ENCODE measurements around the gene PACSIN3.

Gene PACSIN3

DNA sequence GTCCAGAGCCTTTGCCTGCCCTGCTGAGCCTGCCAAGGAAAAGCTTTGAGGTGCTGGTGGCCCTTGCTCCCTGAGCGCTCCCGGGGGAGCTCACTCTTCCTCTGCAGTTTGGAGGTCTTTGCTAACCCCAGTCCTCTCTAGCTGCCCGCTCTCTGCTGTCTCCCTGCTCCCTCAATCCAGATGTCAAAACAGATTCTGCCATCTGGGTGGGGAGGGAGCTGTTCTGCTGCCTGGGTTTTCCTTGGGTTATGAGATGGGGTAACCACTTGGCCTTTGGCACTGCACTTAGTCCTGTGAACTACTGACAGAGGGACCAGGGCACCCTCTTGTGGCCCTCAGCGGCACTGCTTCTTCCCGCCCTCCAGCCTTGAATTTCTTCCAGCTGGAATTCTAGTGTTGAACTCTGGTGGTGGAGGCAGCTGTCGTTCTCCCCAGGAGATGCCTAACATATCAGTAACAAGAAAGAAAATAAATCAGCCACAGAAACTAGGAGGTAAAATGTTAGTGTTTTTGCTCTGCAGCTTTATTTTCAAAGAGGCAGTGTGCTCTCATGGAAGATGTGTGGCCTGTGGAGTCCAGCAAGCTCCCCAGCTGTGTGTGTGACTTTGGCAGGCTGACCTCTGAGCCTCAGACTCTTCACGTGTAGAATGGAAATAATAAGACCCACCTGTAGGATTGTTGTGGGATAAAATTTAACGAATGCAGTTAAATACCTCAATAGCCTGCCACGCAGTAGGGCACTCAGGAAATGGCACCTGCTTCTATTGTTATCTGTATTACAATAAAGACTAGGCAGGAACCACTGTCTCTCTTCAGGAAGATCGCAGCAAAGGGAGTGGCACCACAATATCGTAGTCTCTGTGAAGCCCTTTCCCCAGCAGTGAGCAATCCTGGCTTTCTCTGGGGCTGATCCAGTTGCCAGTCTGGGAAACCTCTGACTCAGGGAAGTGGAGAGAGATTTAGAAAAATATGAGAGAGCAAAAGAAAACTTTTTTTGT lies 33.0 kb downstream of the PACSIN3 start:
- no peak for DNase-seq (ENCODE audit: low read depth)

DNA sequence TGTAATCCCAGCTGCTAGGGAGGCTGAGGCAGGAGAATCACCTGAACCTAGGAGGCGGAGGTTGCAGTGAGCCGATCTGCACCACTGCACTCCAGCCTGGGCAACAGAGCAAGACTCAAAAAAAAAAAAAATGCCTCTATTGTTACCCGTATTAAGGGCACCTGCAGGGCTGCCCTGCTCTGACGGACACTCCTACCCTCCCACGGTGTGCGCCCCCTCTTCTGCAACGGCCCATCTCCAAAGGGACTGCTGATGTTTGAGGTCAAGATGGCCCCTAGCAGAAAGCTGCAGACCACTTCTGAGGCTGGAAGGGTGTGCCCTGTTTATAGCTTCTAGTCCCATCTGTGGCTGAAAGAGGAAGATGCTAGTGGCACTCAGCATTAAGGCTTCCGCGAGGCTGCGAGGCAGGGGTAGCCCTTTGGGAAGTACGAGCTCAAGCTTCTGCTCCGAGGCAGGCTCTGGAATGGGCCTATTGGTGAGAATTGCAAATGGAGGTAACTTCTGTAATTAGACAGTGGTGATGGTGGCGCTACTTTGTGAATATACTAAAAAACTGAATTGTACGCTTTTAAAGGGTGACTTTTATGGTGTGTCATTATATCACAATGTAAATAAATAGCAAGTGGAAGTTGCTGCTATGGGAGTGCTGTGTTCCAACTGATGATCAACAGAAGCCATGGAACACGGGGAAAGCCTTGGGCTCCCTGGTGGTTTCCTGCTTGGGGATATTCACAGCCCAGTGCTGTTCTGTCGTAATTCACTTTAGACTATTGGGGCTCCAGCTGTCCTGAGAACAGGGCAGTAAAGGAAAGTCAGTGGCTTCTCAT lies 33.9 kb downstream of the PACSIN3 start:
- no peak for DNase-seq (ENCODE audit: low read depth)

DNA sequence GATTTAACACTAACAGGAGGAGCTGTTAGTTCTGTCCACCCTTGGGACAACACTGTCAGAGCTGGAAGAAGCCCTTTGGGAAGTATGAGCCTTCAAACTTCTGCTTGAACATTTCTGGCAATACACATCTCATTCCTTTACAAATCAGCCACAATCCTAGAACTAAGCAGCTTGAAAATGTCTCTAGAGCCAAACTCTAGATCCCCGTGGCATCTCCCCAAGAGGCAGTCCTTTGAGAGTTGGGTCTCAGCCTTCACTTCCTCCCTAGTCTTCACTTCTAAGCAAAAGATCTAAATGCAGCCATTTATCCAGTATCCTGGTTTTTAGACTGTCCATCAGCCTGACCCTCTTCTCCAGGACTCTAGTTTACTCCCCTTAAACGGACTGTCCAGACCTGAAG lies 36.5 kb downstream of the PACSIN3 start:
- DNase-seq (ENCODE audit: low read depth), result no peak

DNA sequence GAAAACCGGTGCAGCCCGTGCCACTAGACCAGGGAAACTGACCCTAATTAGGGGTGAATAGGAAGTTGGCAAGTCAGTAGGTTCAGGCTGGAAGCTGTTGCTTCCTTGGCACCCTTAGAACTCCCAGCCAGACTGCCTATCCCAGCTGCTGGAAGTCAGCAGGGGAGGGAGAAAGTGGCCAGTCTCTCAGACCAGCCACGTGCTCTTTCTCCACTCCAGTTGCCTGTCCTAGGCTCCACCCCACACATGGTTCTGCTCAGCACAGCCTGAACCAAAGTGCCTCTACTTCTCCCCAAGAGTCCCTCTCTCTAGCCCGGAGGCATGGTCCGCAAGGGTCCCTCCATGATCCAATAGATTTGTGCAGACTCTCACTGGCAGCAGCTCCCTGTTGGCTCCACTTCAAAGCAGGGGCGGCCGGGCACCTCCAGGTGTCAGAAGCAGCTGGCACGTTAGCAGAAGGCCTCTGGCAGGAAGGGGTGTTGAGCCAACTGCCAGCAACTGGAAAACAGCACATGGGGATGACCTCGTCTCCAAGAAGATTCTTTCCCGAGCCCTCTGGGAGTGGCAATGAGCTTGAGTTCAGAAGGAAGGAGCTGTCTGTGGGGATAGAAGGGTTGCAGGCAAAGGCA lies 37.2 kb downstream of the PACSIN3 start:
- no peak for DNase-seq (ENCODE audit: low read depth)

DNA sequence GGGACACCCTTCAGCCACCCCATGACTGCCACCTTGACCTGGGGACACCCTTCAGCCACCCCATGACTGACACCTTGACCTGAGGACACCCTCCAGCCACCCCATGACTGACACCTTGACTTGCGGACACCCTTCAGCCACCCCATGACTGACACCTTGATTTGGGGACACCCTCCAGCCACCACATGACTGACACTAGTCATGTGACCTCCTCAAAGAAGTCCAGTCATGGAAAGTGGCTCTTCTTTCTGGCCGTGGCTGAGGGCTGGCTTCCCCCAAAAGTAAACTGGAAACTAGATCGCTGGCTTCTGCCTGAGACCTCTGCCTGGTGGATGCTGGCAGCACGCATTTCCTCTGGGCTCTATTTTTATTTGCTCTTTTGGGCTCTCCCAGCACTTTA lies 38.0 kb downstream of the PACSIN3 start:
- no peak for DNase-seq (ENCODE audit: low read depth)

DNA sequence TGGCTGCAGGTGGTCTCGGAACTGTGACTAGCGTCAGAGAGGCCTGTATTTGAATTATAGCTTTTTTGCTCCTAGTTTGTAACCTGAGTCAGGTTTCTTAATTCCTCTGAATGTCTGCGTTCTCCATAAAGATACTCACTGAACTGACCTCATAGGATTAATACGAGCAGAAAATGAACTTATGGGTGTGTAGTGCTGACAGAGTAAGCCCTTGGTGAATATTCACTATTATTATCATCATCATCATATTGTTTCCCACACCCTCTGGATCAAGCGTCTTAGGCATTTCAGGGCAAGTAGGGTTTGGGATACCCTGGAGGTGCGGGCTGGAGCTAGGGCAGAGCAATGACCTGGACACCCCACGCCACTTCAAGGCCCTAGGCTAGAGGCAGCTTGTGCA lies 38.6 kb downstream of the PACSIN3 start:
- DNase-seq (ENCODE audit: low read depth), result no peak

DNA sequence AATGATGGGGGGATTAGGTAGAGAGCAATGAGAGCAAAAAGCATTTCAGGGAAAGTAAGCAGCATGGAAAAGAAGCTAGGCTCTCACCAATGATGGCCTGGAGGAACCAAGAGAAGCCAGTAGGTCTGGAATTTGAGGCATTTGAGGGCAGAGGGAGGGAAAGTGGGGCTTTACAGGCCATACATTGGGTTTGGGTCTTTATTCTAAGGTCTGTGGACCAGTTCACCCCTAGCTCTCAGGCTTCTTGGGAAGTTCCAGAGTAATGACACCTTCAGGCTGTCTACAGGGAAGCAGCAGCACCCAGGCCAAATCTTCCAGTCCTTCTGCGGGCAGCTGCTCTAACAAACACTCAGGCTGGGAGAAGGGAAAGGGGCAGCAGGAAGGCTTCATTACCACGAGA lies 39.0 kb downstream of the PACSIN3 start:
- DNase-seq (ENCODE audit: low read depth), result no peak

DNA sequence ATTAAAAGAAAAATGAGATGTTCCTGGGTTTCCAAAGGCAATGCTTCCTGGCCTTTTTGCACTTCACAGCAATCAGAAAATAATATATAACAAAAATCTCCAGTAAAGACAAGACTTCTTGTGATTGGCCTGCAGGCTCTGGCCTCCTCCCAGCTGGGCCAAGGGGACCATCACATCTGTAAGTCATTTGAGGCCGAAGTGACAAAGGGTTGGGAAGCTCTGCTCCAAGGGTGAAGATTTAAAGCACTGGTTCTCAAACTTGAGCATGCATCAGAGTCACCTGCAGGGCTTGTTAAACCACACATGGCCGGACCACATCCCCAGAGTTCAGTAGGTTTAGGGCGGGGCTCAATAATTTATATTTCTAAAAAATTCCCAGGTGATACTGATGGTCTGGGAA lies 41.7 kb downstream of the PACSIN3 start:
- no peak for DNase-seq (ENCODE audit: low read depth)

DNA sequence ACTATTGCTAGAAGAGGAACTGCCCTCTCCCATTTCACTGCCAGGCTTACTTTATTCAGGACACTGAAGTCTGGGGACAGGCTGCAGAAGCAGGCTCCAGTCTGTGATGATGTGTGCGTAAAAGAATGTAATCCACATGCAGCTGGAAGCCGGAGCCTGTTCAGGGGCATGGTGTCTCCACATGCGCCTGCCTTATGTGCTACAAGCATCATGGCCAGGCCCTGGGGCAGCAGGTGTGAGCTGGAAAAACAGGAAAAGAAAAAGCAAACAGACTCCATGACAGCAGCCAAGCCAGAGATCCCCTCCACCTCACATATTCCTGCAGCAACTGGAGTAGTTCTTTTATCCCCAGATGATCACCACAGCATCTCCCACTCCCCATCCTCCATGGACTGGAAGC lies 42.9 kb downstream of the PACSIN3 start:
- DNase-seq (ENCODE audit: low read depth), result no peak

DNA sequence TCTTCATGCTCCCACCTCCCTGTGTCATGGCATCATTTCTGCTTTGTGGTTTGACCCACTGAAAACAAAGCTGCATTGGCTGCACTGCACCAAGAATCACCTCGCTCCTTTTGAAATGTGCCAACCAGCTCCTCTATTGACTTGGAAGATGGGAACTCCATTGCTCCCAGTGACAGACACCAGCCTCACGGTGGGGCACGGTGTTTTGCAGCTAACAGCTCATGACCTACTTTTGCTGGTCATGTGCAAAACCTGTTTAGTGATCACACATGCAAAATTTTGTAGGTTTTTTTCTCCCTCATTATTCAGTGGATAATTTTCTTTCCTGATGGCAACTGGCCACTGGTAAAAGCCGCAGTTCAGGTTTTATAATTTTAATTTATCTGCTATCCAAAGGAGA lies 46.4 kb downstream of the PACSIN3 start:
- DNase-seq (ENCODE audit: low read depth), result no peak

DNA sequence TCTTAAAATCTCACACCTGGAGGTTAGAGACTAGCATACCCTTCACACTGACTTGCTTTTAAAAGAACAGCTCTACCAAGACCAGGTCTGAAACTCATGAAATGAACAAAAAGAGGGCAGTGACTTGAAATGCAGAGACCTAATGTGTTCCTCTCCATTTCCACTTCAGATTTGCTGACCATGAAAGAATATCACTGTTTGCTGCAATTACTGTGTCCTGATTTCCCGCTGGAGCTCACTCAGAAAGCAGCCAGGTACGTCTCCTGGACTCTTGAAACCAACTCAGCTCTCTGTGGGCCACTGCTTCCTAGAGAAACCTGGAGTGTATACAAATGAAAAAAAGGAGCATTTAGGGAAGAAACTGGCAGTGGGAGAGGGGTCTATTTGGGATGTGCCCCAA lies 48.8 kb downstream of the PACSIN3 start:
- no peak for DNase-seq (ENCODE audit: low read depth)

DNA sequence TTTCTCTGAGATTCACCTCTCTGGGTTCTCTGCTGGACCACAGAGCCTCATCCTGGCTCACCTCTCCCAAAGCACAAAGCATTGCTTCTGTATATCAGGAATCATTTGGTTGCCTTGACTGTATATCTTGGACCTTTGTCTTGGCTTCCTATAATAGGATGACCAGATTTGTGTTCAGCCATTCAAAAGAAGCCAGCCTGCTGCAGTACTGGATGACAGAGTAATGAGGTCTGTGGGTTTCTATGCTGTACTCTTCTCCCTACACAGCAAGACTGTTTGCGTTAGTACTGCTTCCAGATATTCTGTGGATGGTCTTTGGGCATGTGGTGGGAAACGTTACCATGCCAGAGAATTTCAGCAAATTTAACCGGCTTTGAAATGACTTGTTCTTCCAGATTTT lies 49.3 kb downstream of the PACSIN3 start:
- DNase-seq (ENCODE audit: low read depth), result no peak

DNA sequence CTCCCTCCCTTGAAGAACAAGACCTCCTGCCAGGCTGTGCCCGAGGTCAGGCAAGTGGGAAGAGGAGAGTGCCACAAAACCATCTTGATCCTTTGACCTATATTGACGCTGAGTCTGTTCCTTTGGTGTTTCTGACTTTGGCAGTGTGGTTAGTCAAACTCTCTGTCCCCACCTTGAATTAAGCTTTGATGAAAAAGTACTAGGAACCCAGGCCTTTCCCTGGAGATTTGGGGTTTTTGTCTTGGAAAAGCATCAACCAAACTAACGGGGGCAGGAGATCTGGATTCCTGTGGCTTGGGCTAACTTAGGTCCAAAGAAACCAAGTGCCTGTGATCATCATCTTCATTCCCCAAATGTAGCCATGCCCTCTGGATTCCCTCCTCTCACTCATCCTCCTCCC lies 49.9 kb downstream of the PACSIN3 start:
- no peak for DNase-seq (ENCODE audit: low read depth)

DNA sequence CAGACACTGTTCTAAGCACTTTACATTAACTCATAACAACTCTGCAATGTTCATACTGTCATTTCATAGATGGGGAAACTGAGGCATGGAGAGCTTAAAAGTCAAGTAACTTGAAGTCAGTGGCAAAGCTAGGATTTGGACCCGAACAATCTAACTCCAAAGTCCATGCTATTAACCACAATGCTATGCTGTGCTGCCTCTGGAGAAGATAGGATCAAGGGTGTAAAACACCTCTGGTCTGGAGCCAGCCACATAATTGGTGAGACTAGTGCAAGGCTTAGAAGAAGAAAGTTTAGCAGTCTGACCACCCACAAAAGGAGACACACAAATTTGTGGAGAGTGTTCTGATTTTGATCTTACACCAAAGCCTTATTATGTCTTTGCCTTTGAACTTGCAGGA lies 53.3 kb downstream of the PACSIN3 start:
- DNase-seq (ENCODE audit: low read depth), result no peak

DNA sequence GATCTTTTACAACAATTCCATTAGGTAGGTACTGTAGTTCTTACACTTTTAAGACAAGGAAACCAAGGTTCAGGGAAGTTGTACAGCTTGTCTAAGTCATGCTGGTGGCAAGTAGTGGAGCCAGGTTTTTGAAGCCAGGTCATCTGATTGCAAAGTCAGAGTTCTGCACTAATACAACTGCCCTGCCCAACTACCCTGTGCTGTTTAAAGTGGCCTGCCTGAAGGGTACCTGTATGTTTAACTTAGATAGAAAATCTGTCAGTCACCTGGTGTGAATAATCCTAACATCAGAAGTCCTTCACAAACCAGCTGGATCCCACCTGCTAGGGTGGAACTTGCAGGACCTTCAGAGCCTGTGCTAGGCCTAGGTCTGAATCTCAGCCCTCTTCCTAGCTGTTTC lies 53.7 kb downstream of the PACSIN3 start:
- DNase-seq (ENCODE audit: low read depth), result no peak

DNA sequence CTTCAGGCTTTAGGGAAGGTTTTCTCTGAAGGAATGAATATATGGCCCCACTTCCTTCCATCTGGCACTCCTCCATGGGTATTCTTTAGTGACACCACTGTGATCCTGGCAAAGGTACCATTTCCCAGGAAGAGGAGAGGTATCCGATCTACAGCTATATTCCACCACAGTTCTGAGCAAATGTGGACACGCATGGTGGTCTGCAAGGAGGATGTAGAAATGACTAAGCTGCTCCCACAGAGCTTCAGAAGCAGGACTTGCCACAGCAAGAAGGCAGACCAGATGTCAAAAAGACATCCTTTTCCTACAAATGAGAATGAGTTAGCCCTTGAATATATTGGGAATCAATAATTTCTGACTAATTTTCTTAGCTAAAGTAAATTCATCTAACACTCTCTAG lies 55.1 kb downstream of the PACSIN3 start:
- DNase-seq (ENCODE audit: low read depth), result no peak

DNA sequence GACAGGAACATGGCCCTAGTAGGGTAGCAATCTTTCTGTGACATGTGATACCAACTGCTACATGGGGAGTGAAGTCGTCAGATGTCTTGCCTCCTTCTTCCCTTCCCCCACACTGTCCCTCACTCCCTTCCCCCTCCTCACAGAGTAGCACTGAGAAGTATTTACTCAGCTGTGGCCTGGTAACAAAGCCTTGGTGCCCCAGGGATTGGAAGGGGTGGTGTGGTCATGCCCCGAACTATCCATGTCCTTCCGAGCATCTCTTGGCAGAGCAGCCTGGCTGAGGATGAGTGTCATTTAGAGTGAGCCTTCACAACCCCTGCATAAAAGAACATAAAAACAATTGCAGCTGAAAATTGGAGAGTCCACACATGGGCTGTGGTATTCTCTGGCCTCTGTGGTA lies 55.7 kb downstream of the PACSIN3 start:
- no peak for DNase-seq (ENCODE audit: low read depth)
